ENCODE results near the gene TBC1D5.

DNA sequence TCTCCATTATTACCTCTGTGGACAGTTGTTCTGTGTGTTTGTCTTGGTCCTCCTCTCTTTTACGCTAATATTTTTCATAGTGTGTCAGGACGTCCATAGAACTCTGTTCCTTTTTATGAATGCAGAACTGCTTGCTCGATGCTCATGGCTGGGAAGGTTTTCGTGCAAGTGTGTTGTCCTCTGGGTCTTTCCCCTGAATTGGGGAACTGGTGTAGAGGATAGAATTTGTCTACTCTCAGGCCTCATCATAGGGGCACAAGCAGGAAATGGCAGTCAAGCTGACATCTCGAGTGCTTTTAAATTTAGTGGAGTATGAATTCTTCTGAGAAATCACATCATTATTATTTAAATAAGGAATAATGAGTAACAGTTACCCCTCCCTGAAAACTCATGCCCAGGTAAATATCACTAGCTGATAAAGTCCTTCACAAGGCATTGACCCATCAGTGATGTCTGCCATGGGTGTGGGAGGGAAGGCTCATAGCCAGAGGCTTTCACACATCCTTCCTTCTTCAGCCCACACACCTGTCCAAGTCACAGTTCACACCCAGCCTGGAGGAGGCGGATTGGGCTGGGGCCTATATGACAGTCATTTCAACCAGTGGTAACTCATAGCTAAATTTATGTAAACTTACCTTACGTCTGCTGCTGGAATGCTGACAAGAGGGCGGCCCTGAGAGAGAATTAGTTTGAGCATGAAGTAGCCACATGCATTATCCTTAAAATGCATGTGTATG is 631.6 kb downstream of the TBC1D5 start:
- TF ChIP-seq EZH2 (IDR thresholded peaks at IDR 0.05) (no peak), POLR2AphosphoS5 (IDR thresholded peaks at IDR 0.05; ENCODE audit: borderline replicate concordance, low read depth, low read length) (no peak)
